ENCODE measurements around the gene ATXN2.

GRCh38 chr12:111597831-111598636 is 1.1 kb downstream of the ATXN2 start:
- TF ChIP-seq, protein P1, sequence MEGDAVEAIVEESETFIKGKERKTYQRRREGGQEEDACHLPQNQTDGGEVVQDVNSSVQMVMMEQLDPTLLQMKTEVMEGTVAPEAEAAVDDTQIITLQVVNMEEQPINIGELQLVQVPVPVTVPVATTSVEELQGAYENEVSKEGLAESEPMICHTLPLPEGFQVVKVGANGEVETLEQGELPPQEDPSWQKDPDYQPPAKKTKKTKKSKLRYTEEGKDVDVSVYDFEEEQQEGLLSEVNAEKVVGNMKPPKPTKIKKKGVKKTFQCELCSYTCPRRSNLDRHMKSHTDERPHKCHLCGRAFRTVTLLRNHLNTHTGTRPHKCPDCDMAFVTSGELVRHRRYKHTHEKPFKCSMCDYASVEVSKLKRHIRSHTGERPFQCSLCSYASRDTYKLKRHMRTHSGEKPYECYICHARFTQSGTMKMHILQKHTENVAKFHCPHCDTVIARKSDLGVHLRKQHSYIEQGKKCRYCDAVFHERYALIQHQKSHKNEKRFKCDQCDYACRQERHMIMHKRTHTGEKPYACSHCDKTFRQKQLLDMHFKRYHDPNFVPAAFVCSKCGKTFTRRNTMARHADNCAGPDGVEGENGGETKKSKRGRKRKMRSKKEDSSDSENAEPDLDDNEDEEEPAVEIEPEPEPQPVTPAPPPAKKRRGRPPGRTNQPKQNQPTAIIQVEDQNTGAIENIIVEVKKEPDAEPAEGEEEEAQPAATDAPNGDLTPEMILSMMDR (IDR thresholded peaks at IDR 0.05): no peak
- TF ChIP-seq EZH2 (IDR thresholded peaks at IDR 0.05) (no peak), EZH2phosphoT487 (IDR thresholded peaks at IDR 0.05) (no peak)

Data from neural progenitor cell (in vitro differentiated cells).